Fibroblast of lung (primary cell): ENCODE results near the gene ADAMTS5.

Experiments used
- CTCF ChIP-seq, 2 donors: IDR thresholded peaks in 1 of 2; conservative IDR thresholded peaks in 1 of 2; 1 replicate in 1 of 2; 2 replicates in 1 of 2; pipeline ENCODE4 v1.5.1; 2011 to 2012; ENCODE audit warnings: low read length in 2 of 2, control low read depth in 1 of 2, inconsistent platforms in 1 of 2, low read depth in 1 of 2, mild to moderate bottlenecking in 1 of 2
- EZH2 ChIP-seq: IDR thresholded peaks from 2 replicates; pipeline ENCODE4 v1.5.1; 2012; ENCODE audit warnings: low read length, control low read depth, mild to moderate bottlenecking; ENCODE audit errors: missing control alignments

- TF ChIP-seq CTCF (conservative IDR thresholded peaks at IDR 0.05 in 1 of 2, IDR thresholded peaks at IDR 0.05 in 1 of 2; ENCODE audit: low read depth in 1 of 2, low read length in 2 of 2) (no peak), EZH2 (no peak)
Measured at GRCh38 chr21:26923986-26924385, 42.9 kb downstream of the ADAMTS5 start.
